Fibroblast of lung (primary cell): ENCODE measurements around the gene GRIN3B. TPM values are rescaled to one million over a fixed set of nuclear protein-coding genes. Genes with fewer than 3 reads are reported as not detected.
A peak's percentile ranks its signal among the peaks of the same experiment; 100 is the strongest.

Experiments
- DNase-seq, 2 donors: peaks; one replicate each; pipeline versions ENCODE4 v3.0.0 to v3.0.0-alpha.2; 2010; ENCODE audit warnings: low read depth in 2 of 2
- H2AFZ ChIP-seq: 2 replicates; pipeline ENCODE4 v1.5.1; 2012; ENCODE audit warnings: low read length, control low read depth, inconsistent platforms
- H3K27ac ChIP-seq: 2 replicates; pipeline ENCODE4 v1.5.1; 2011; ENCODE audit warnings: low read length, control low read depth; ENCODE audit not compliant: insufficient read depth
- H3K27me3 ChIP-seq: 2 replicates; pipeline ENCODE4 v1.5.1; 2011; ENCODE audit warnings: mild to moderate bottlenecking, low read length; ENCODE audit not compliant: control insufficient read depth, insufficient read depth
- H3K36me3 ChIP-seq: 2 replicates; pipeline ENCODE4 v1.5.1; 2011; ENCODE audit warnings: low read length; ENCODE audit not compliant: control insufficient read depth, insufficient read depth
- H3K4me1 ChIP-seq: 2 replicates; pipeline ENCODE4 v1.5.1; 2011; ENCODE audit warnings: low read length; ENCODE audit not compliant: control insufficient read depth, insufficient read depth; ENCODE audit errors: extremely low read depth
- H3K4me2 ChIP-seq: 2 replicates; pipeline ENCODE4 v1.5.1; 2011; ENCODE audit warnings: low read length, control low read depth; ENCODE audit not compliant: insufficient read depth; ENCODE audit errors: extremely low read depth
- H3K4me3 ChIP-seq, 4 experiments: fragments of 200-600 bp in 1 of 4; sonication (generic) in 1 of 4; replicated peaks in 1 of 4; 2 replicates each; pipeline ENCODE4 v1.5.1; 2011 to 2016; ENCODE audit warnings: low read length in 4 of 4, low read depth in 3 of 4, mild to moderate bottlenecking in 3 of 4, control low read depth in 2 of 4, inconsistent platforms in 1 of 4, mixed read lengths in 1 of 4; ENCODE audit not compliant: insufficient read depth in 1 of 4; ENCODE audit errors: control extremely low read depth in 1 of 4
- H3K79me2 ChIP-seq: 2 replicates; pipeline ENCODE4 v1.5.1; 2012; ENCODE audit warnings: mild to moderate bottlenecking, low read length, inconsistent platforms; ENCODE audit not compliant: control insufficient read depth, insufficient read depth
- H3K9ac ChIP-seq: 2 replicates; pipeline ENCODE4 v1.5.1; 2011; ENCODE audit warnings: mild to moderate bottlenecking, low read length, control low read depth; ENCODE audit not compliant: insufficient read depth
- H3K9me3 ChIP-seq: 2 replicates; pipeline ENCODE4 v1.5.1; 2012; ENCODE audit warnings: low read depth, low read length; ENCODE audit not compliant: control insufficient read depth, insufficient read depth
- H4K20me1 ChIP-seq: 2 replicates; pipeline ENCODE4 v1.5.1; 2011; ENCODE audit warnings: low read length; ENCODE audit not compliant: control insufficient read depth, insufficient read depth; ENCODE audit errors: extremely low read depth
- EZH2 ChIP-seq: IDR thresholded peaks from 2 replicates; pipeline ENCODE4 v1.5.1; 2012; ENCODE audit warnings: low read length, control low read depth, mild to moderate bottlenecking; ENCODE audit errors: missing control alignments
- polyA plus RNA-seq, 2 donors: library from polyadenylated mRNA; depleted of rRNA in 1 of 2; stranded (reverse) in 1 of 2; unstranded in 1 of 2; fragments of >200 nt; gene quantifications; 2 replicates each; pipeline ENCODE4 v1.2.1, GENCODE V29; 2011 to 2012; ENCODE audit warnings: missing spikeins in 1 of 2
- total RNA-seq: library from RNA; depleted of rRNA; stranded (reverse); fragments of >200 nt; gene quantifications from 2 replicates; pipeline ENCODE4 v1.2.1, GENCODE V29; 2014
- TF ChIP-seq, protein P1 (sequence below), 2 donors: IDR thresholded peaks in 1 of 2; conservative IDR thresholded peaks in 1 of 2; 1 replicate in 1 of 2; 2 replicates in 1 of 2; pipeline ENCODE4 v1.5.1; 2011 to 2012; ENCODE audit warnings: low read length in 2 of 2, control low read depth in 1 of 2, inconsistent platforms in 1 of 2, low read depth in 1 of 2, mild to moderate bottlenecking in 1 of 2

The GRIN3B gene
- total and polyA plus RNA-seq, 2 donors (not counting 1 experiment from before 2014, with no cell fraction given), result 0.12 to 0.66 TPM

DNA sequence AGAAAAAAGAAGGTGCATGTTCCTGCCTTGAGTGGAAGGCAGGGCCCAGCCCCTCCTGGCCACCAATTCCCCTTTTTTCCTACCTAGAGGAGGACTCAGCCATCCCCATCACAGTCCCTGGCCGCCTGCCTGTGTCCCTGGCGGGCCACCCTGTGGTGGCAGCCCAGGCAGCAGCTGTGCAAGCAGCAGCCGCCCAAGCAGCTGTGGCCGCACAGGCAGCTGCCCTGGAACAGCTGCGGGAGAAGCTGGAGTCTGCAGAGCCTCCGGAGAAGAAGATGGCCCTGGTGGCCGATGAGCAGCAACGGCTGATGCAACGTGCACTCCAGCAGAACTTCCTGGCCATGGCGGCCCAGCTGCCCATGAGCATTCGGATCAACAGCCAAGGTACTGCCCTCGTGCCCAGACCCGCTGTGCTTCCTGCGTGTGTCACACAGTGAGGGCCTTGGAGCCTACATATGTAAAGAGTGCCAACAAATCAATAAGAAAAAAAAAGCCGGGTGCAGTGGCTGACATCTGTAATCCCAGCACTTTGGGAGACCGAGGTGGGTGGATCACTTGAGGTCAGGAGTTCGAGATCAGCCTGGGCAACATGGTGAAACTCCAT, 33.6 kb upstream of the GRIN3B start:
- Histone ChIP-seq H4K20me1 (no peaks in the 10 kb centered on the region), H3K9me3 (peaks cover 2% of the 10 kb centered on the region), H3K27ac (no peak overlapping the region), H3K4me3 (no peak overlapping the region), H2AFZ (no peak overlapping the region), H3K36me3 (peaks cover 30% of the 10 kb centered on the region), H3K27me3 (no peaks in the 10 kb centered on the region), H3K9ac (no peak overlapping the region), H3K4me2 (no peak overlapping the region), H3K4me1 (peaks cover 5% of the 10 kb centered on the region), H3K79me2 (no peaks in the 10 kb centered on the region)
- TF ChIP-seq EZH2, result no peak
- TF ChIP-seq, protein P1, sequence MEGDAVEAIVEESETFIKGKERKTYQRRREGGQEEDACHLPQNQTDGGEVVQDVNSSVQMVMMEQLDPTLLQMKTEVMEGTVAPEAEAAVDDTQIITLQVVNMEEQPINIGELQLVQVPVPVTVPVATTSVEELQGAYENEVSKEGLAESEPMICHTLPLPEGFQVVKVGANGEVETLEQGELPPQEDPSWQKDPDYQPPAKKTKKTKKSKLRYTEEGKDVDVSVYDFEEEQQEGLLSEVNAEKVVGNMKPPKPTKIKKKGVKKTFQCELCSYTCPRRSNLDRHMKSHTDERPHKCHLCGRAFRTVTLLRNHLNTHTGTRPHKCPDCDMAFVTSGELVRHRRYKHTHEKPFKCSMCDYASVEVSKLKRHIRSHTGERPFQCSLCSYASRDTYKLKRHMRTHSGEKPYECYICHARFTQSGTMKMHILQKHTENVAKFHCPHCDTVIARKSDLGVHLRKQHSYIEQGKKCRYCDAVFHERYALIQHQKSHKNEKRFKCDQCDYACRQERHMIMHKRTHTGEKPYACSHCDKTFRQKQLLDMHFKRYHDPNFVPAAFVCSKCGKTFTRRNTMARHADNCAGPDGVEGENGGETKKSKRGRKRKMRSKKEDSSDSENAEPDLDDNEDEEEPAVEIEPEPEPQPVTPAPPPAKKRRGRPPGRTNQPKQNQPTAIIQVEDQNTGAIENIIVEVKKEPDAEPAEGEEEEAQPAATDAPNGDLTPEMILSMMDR (conservative IDR thresholded peaks at IDR 0.05 in 1 of 2, IDR thresholded peaks at IDR 0.05 in 1 of 2; ENCODE audit: low read depth in 1 of 2, low read length in 2 of 2), result no peak
- no peak for DNase-seq

DNA sequence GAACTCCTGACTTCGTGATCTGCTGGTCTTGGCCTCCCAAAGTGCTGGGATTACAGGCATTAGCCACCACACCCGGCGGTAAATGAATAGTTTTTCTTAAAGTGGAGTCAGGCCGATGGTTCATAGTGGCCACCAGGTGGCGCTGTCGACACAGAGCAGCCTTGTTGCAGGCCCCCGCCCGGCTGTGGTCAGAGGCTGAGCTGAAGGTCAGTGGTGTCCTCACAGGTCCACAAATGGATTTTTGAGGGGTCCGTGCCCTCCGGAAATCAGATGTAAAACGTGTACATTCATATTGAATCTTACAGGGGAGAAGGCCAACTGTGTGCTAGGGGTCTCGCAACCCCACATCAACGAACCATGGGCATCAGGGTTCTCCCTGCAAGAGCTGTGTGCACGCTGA, 29.5 kb upstream of the GRIN3B start:
- Histone ChIP-seq H3K27me3 (no peaks in the 10 kb centered on the region), H4K20me1 (no peaks in the 10 kb centered on the region), H3K4me1 (no peaks in the 10 kb centered on the region), H3K9me3 (peaks cover 2% of the 10 kb centered on the region), H3K4me2 (no peak overlapping the region), H3K27ac (no peak overlapping the region), H3K4me3 (no peak overlapping the region), H3K9ac (no peak overlapping the region), H2AFZ (no peak overlapping the region), H3K79me2 (no peaks in the 10 kb centered on the region), H3K36me3 (peaks cover 14% of the 10 kb centered on the region)
- peak in 1 of 2 donors; percentile 27 for DNase-seq
- TF ChIP-seq, protein P1 (conservative IDR thresholded peaks at IDR 0.05 in 1 of 2, IDR thresholded peaks at IDR 0.05 in 1 of 2; ENCODE audit: low read depth in 1 of 2, low read length in 2 of 2), result peak; percentile 53 to 58
- TF ChIP-seq EZH2, result no peak

DNA sequence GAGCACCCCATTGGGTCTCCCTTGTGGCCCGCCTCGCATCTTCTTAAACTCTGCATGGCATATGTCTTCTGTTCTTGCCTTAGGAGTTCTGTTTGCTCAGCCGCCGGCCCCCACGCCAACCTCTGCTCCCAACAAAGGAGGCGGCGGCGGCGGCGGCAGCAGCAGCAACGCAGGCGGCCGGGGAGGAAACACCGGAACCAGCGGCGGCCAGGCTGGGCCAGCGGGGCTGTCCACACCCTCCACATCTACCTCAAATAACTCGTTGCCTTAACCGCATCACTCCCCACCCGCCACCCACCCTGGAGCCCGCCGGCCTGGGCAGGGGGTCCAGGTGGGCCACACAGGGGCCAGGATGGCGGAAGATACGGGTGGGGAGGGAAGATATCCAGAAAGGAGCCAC, 28.4 kb upstream of the GRIN3B start:
- H4K20me1 ChIP-seq, result no peaks in the 10 kb centered on the region
- H3K27me3 ChIP-seq, result no peaks in the 10 kb centered on the region
- no peak overlapping the region for H2AFZ ChIP-seq
- peaks cover 10% of the 10 kb centered on the region for H3K36me3 ChIP-seq
- no peak overlapping the region for H3K9ac ChIP-seq
- H3K4me3 ChIP-seq, result no peak overlapping the region
- H3K4me2 ChIP-seq, result no peak overlapping the region
- no peak for DNase-seq
- H3K4me1 ChIP-seq, result no peaks in the 10 kb centered on the region
- peaks cover 2% of the 10 kb centered on the region for H3K9me3 ChIP-seq
- TF ChIP-seq, protein P1 (conservative IDR thresholded peaks at IDR 0.05 in 1 of 2, IDR thresholded peaks at IDR 0.05 in 1 of 2; ENCODE audit: low read depth in 1 of 2, low read length in 2 of 2), result no peak
- no peak for TF ChIP-seq EZH2
- no peak overlapping the region for H3K27ac ChIP-seq
- H3K79me2 ChIP-seq, result no peaks in the 10 kb centered on the region
